GM12873 (cell line): ENCODE measurements around the gene LHFPL3.

Experiments
- TF ChIP-seq, protein P1 (sequence below): IDR thresholded peaks from 2 replicates; pipeline ENCODE4 v1.5.1; 2012; ENCODE audit warnings: low read depth, mild to moderate bottlenecking, moderate library complexity, low read length, control low read depth; ENCODE audit not compliant: insufficient read depth; ENCODE audit errors: missing control alignments

Gene LHFPL3

DNA sequence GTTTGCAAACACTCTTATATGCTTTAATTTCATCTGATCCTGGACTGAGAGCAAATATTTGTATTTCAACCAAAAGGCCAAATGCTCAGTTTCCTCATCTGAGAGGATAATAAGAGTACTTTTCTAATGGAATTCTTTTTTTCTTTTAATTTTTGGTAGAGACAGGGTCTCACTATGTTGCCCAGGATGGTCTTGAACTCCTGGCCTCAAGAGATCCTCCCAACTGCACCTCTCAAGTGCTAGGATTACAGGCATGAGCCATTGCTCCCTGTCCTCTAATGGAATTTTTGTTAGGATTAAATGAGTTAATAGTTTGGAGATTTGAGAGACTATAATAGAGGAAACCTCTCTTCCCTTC, 617.2 kb downstream of the LHFPL3 start:
- TF ChIP-seq, protein P1, sequence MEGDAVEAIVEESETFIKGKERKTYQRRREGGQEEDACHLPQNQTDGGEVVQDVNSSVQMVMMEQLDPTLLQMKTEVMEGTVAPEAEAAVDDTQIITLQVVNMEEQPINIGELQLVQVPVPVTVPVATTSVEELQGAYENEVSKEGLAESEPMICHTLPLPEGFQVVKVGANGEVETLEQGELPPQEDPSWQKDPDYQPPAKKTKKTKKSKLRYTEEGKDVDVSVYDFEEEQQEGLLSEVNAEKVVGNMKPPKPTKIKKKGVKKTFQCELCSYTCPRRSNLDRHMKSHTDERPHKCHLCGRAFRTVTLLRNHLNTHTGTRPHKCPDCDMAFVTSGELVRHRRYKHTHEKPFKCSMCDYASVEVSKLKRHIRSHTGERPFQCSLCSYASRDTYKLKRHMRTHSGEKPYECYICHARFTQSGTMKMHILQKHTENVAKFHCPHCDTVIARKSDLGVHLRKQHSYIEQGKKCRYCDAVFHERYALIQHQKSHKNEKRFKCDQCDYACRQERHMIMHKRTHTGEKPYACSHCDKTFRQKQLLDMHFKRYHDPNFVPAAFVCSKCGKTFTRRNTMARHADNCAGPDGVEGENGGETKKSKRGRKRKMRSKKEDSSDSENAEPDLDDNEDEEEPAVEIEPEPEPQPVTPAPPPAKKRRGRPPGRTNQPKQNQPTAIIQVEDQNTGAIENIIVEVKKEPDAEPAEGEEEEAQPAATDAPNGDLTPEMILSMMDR = no peak

- TF ChIP-seq, protein P1 = no peak
Measured at GRCh38 chr7:104946338-104946737, 617.9 kb downstream of the LHFPL3 start.

DNA sequence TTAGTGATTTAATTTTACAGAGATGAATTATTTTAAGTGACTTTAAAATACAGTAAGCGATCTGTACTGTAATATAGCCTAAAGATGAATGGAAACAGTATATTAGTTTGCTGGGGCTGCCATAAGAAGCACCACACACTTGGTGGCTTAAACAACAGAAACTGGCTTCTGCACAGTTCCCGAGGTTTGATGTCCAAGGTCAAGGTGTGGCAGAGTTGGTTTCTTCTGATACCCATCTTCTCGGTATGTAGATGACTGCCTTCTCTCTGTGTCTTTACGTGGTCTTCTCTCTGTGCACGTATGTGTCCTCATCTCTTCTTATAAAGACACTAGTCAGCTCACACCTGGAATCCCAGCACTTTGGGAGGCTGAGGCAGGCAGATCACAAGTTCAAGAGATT, 621.6 kb downstream of the LHFPL3 start:
- TF ChIP-seq, protein P1 = no peak

GRCh38 chr7:104950754-104951153, 622.4 kb downstream of the LHFPL3 start:
- TF ChIP-seq, protein P1 = no peak

GRCh38 chr7:104951546-104951945, 623.1 kb downstream of the LHFPL3 start:
- TF ChIP-seq, protein P1 = no peak

DNA sequence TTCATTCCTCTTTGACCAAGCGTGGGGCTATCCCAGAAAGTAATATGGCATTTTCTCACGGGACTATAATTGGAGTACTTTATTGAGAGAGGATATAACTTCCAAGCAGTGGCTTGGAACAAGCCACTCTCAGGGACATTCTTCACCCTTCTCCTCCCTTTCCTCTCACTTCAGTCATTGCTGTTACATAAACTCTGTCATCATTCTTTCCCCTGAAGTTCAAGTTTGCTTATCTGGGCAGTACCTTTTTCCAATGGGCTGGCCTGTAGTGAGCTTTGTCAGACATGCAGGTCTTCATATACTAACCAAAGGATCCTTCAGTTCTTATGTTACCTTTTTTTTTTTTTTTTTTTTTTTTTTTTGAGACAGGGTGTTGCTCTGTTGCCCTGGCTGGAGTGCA, 626.9 kb downstream of the LHFPL3 start:
- TF ChIP-seq, protein P1 = no peak
